ENCODE measurements around the gene GPC2. TPM values are rescaled to one million over a fixed set of nuclear protein-coding genes. Genes with fewer than 3 reads are reported as not detected.
A peak's percentile ranks its signal among the peaks of the same experiment; 100 is the strongest.

GPC2 gene
- total and polyA plus RNA-seq, 7 donors: 0.16 to 0.77 (median 0.34) TPM

DNA sequence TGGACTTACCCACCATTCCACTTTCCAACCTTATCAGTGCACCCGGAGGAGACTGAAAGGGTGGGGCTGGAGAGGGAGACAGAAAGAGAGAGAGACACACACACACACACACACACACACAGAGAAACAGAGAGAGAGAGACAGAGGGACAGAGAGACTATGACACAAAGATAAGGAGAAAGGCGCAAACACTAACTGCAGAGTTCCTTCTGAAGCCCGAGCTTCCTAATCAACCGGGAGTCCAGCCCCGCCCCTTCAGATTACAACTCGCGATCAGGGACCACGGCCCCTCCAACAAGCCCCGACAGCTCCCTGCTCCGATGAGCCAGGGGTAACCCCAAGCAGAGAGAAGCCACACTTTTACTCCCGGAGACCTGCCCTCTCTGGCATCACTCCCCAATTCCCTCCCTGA lies 9.3 kb downstream of the GPC2 start:
- Histone ChIP-seq H3K27ac (peak overlapping the region; percentile 16), H3K4me1 (peaks cover 8% of the 10 kb centered on the region), H3K9me3 (no peaks in the 10 kb centered on the region), H3K36me3 (ENCODE audit: insufficient read depth in 1 of 2, low read depth in 1 of 2) (no peaks in the 10 kb centered on the region), H3K27me3 (ENCODE audit: insufficient read depth in 3 of 3, low read length in 2 of 3) (peaks cover 0 to 44% (median 16%) of the 10 kb centered on the region in 3 donors), H3K4me3 (peak overlapping the region; percentile 58)
- intact Hi-C loops (cut with DNase I): no loop called here
- TF ChIP-seq CTCF (IDR thresholded peaks at IDR 0.05): no peak
- ATAC-seq (peak; percentile 12 to 47 (median 20)), DNase-seq (peak in 1 of 2 donors; percentile 28)
- WGBS, 3 donors: 1 to 7% (median 2%) methylated on average over 11 of the region's 11 CpGs

GRCh38 chr7:100166970-100167911 lies 9.9 kb downstream of the GPC2 start:
- H3K36me3 ChIP-seq (ENCODE audit: insufficient read depth in 1 of 2, low read depth in 1 of 2): no peaks in the 10 kb centered on the region
- DNase-seq (peak in 1 of 2 donors; percentile 20), ATAC-seq (peak in 1 of 4 donors; percentile 25)
- no peak for TF ChIP-seq CTCF (IDR thresholded peaks at IDR 0.05)
- H3K27me3 ChIP-seq (ENCODE audit: insufficient read depth in 3 of 3, low read length in 2 of 3): peaks cover 0 to 40% (median 16%) of the 10 kb centered on the region in 3 donors
- no peaks in the 10 kb centered on the region for H3K9me3 ChIP-seq
- no peak overlapping the region for H3K4me3 ChIP-seq
- intact Hi-C loops (cut with DNase I): no loop called here
- peaks cover 8% of the 10 kb centered on the region for H3K4me1 ChIP-seq
- WGBS, 3 donors: 39 to 47% (median 43%) methylated on average over 14 of the region's 14 CpGs
- H3K27ac ChIP-seq: no peak overlapping the region

- H3K27me3 ChIP-seq (ENCODE audit: insufficient read depth in 3 of 3, low read length in 2 of 3): peaks cover 0 to 32% (median 13%) of the 10 kb centered on the region in 3 donors
Measured at GRCh38 chr7:100166317-100166940, 10.8 kb downstream of the GPC2 start.

GRCh38 chr7:100163871-100164270 lies 13.3 kb downstream of the GPC2 start:
- no peak for DNase-seq
- no peak for TF ChIP-seq CTCF (IDR thresholded peaks at IDR 0.05)
- 86 to 90% (median 90%) methylated on average over 5 of the region's 5 CpGs for WGBS, 3 donors
- Histone ChIP-seq H3K4me1 (peaks cover 8% of the 10 kb centered on the region), H3K36me3 (ENCODE audit: insufficient read depth in 1 of 2, low read depth in 1 of 2) (no peaks in the 10 kb centered on the region), H3K27me3 (ENCODE audit: insufficient read depth in 3 of 3, low read length in 2 of 3) (peaks cover 0 to 19% (median 9%) of the 10 kb centered on the region in 3 donors), H3K9me3 (no peaks in the 10 kb centered on the region), H3K27ac (no peak overlapping the region), H3K4me3 (no peak overlapping the region)
- no peak for ATAC-seq
- intact Hi-C loops (cut with DNase I): no loop called here

More at GRCh38 chr7:100166317-100166940, 10.8 kb downstream of the GPC2 start:
- Histone ChIP-seq H3K4me3 (no peak overlapping the region), H3K36me3 (ENCODE audit: insufficient read depth in 1 of 2, low read depth in 1 of 2) (no peaks in the 10 kb centered on the region), H3K4me1 (peaks cover 8% of the 10 kb centered on the region), H3K9me3 (no peaks in the 10 kb centered on the region), H3K27ac (no peak overlapping the region)
- intact Hi-C loops (cut with DNase I): no loop called here
- DNase-seq: peak in 1 of 2 donors; percentile 48
- TF ChIP-seq CTCF (IDR thresholded peaks at IDR 0.05): no peak
- ATAC-seq: no peak
- 71 to 81% (median 77%) methylated on average over 16 of the region's 16 CpGs for whole genome bisulfite sequencing, 3 donors
